Measurements from ENCODE around the gene LRRC53. TPM values are rescaled to one million over a fixed set of nuclear protein-coding genes. Genes with fewer than 3 reads are reported as not detected.

Gene LRRC53
- total and polyA plus RNA-seq, 2 of the 4 experiments (the other 2 are of a cell fraction) = not detected

GRCh38 chr1:74463333-74463988 is 49.0 kb downstream of the LRRC53 start:
- Histone ChIP-seq H4K5ac (ENCODE audit: low read depth, low read length) (no peak overlapping the region), H2AK9ac (replicated peaks; ENCODE audit: low read depth, low read length, poor library complexity) (no peak overlapping the region), H2BK5ac (ENCODE audit: low read depth, low read length, poor library complexity, severe bottlenecking) (peak overlapping the region; percentile 66), H4K91ac (ENCODE audit: insufficient read depth, low read depth, low read length) (no peak overlapping the region), H3K4ac (ENCODE audit: low read depth, low read length) (no peak overlapping the region; the same call in 1 of the 2 replicates), H2BK20ac (ENCODE audit: low read depth, low read length) (no peak overlapping the region), H2BK15ac (ENCODE audit: low read depth, low read length) (no peak overlapping the region), H3K9ac (ENCODE audit: low read depth, low read length) (no peak overlapping the region), H3K9me3 (ENCODE audit: control insufficient read depth, insufficient read depth, low read length) (no peaks in the 10 kb centered on the region), H3K14ac (replicated peaks; ENCODE audit: low read depth, low read length) (no peak overlapping the region), H3K4me3 (ENCODE audit: insufficient read depth, low read depth, low read length) (no peak overlapping the region), H3K9me1 (ENCODE audit: insufficient read depth, low read length) (no peaks in the 10 kb centered on the region), H3K27ac (ENCODE audit: insufficient read depth, low read length) (no peak overlapping the region), H2AFZ (replicated peaks; ENCODE audit: low read length, poor library complexity) (no peak overlapping the region), H2BK120ac (ENCODE audit: low read depth, low read length) (no peak overlapping the region), H3K4me1 (ENCODE audit: control insufficient read depth, insufficient read depth, low read length) (peaks cover 2% of the 10 kb centered on the region; the same call in 1 of the 2 replicates), H3K27me3 (ENCODE audit: control insufficient read depth, insufficient read depth, low read length) (no peaks in the 10 kb centered on the region), H2AK5ac (ENCODE audit: low read depth, low read length) (no peak overlapping the region), H3K23ac (ENCODE audit: low read depth, low read length) (no peak overlapping the region), H4K20me1 (ENCODE audit: insufficient read depth, low read length) (no peaks in the 10 kb centered on the region), H3K56ac (ENCODE audit: extremely low read depth, insufficient read depth, low read length) (no peak overlapping the region), H3K36me3 (ENCODE audit: control insufficient read depth, insufficient read depth, low read length) (no peaks in the 10 kb centered on the region), H4K8ac (ENCODE audit: low read depth in 2 of 2, low read length in 2 of 2) (no peak overlapping the region), H3K79me1 (ENCODE audit: low read depth in 1 of 2, low read length in 2 of 2) (no peaks in the 10 kb centered on the region), H3K4me2 (ENCODE audit: low read depth, low read length) (0 out of 2 replicates have a peak overlapping the region, but pooled peaks have one; percentile 10), H3K18ac (ENCODE audit: low read depth, low read length) (peak overlapping the region; percentile 50; the same call in 1 of the 2 replicates)
- ATAC-seq (ENCODE audit: low read depth) = peak; percentile 60
- no TSS peak for BruUV-seq (replicated peaks)
- in situ Hi-C loops (cut with MboI; ENCODE audit: low sequenced_read_pairs) (no loop called here), intact Hi-C loops (cut with micrococcal nuclease) (loop anchor here (5.0 to 10.0 kb wide), 2 partner anchors 96 to 259 kb away; no protein-coding TSS in a partner anchor), dilution Hi-C loops (cut with HindIII; ENCODE audit: low sequenced_read_pairs, unreplicated experiment) (no loop called here)
- ChIA-PET CTCF (no interaction called here), POLR2A (ENCODE audit: unreplicated experiment) (no interaction called here)
- no CpG with 5 or more reads among the region's 9 CpGs for WGBS, 2 experiments (ENCODE audit: extremely low coverage in 2 of 2, insufficient read length in 1 of 2)
- DNase-seq = peak; percentile 65
- TF ChIP-seq FOS (IDR thresholded peaks at IDR 0.05; ENCODE audit: low read depth, low read length) = peak; percentile 64; the same call in 1 of the 2 replicates
- TF ChIP-seq BHLHE40 (IDR thresholded peaks at IDR 0.05; ENCODE audit: low read depth, low read length) = peak; percentile 92
- no peak for TF ChIP-seq RAD21 (IDR thresholded peaks at IDR 0.05; ENCODE audit: low read length)
- TF ChIP-seq CEBPB (IDR thresholded peaks at IDR 0.05; ENCODE audit: low read depth, low read length) = peak; percentile 74
- no peak for TF ChIP-seq RFX5 (IDR thresholded peaks at IDR 0.05; ENCODE audit: low read depth, low read length)
- no peak for TF ChIP-seq NFE2L2 (IDR thresholded peaks at IDR 0.05; ENCODE audit: low read depth, low read length)
- no peak for TF ChIP-seq CTCF (conservative IDR thresholded peaks at IDR 0.05; ENCODE audit: low read depth, low read length)
- TF ChIP-seq POLR2A (IDR thresholded peaks at IDR 0.05; ENCODE audit: low read depth, low read length) = no peak
- TF ChIP-seq SMC3 (IDR thresholded peaks at IDR 0.05; ENCODE audit: low read depth, low read length) = no peak
- TF ChIP-seq ELK1 (IDR thresholded peaks at IDR 0.05; ENCODE audit: borderline replicate concordance, low read depth, low read length) = no peak
- no peak for TF ChIP-seq MXI1 (IDR thresholded peaks at IDR 0.05; ENCODE audit: borderline replicate concordance, low read depth, low read length)
